Fibroblast of mammary gland (primary cell): ENCODE results near the gene ENGASE.

Experiments
- DNase-seq: peaks from one replicate; pipeline ENCODE4 v3.0.0-alpha.2; 2010; ENCODE audit warnings: low read depth
- H3K4me3 ChIP-seq: 2 replicates; pipeline ENCODE4 v1.5.1; 2011; ENCODE audit warnings: low read depth, mild to moderate bottlenecking, low read length, moderate library complexity; ENCODE audit not compliant: control insufficient read depth
- TF ChIP-seq, protein P1 (sequence below): conservative IDR thresholded peaks from 2 replicates; pipeline ENCODE4 v1.5.1; 2011; ENCODE audit warnings: low read depth, low read length, inconsistent platforms; ENCODE audit not compliant: control insufficient read depth, insufficient read depth

Gene ENGASE

DNA sequence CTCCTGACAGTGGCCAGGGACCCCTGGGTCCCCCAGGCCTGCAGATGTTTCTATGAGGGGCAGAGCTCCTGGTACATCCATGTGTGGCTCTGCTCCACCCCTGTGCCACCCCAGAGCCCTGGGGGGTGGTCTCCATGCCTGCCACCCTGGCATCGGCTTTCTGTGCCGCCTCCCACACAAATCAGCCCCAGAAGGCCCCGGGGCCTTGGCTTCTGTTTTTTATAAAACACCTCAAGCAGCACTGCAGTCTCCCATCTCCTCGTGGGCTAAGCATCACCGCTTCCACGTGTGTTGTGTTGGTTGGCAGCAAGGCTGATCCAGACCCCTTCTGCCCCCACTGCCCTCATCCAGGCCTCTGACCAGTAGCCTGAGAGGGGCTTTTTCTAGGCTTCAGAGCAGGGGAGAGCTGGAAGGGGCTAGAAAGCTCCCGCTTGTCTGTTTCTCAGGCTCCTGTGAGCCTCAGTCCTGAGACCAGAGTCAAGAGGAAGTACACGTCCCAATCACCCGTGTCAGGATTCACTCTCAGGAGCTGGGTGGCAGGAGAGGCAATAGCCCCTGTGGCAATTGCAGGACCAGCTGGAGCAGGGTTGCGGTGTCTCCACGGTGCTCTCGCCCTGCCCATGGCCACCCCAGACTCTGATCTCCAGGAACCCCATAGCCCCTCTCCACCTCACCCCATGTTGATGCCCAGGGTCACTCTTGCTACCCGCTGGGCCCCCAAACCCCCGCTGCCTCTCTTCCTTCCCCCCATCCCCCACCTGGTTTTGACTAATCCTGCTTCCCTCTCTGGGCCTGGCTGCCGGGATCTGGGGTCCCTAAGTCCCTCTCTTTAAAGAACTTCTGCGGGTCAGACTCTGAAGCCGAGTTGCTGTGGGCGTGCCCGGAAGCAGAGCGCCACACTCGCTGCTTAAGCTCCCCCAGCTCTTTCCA is 25.5 kb upstream of the ENGASE start:
- TF ChIP-seq, protein P1, sequence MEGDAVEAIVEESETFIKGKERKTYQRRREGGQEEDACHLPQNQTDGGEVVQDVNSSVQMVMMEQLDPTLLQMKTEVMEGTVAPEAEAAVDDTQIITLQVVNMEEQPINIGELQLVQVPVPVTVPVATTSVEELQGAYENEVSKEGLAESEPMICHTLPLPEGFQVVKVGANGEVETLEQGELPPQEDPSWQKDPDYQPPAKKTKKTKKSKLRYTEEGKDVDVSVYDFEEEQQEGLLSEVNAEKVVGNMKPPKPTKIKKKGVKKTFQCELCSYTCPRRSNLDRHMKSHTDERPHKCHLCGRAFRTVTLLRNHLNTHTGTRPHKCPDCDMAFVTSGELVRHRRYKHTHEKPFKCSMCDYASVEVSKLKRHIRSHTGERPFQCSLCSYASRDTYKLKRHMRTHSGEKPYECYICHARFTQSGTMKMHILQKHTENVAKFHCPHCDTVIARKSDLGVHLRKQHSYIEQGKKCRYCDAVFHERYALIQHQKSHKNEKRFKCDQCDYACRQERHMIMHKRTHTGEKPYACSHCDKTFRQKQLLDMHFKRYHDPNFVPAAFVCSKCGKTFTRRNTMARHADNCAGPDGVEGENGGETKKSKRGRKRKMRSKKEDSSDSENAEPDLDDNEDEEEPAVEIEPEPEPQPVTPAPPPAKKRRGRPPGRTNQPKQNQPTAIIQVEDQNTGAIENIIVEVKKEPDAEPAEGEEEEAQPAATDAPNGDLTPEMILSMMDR: no peak
- DNase-seq: no peak
- no peak overlapping the region for H3K4me3 ChIP-seq

DNA sequence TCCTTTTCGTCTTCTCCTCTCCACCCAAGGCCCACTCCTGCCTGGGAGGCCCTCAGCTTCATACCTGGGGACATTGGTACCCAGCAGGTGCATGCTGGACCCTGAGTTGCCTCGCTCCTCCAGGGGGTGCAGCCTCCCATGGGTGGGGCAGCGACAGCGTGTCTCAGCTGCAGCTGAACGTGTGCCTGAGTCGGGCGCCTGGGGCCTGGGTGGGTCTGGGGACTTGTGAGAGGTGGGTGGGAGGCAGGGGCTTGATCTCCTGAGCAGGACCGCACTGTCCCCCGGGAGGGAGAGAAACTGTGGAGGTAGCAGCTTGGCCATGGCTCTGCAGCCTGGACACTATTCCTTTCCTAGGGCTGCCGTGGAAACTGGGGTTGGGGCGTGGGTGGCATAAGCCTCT is 24.8 kb upstream of the ENGASE start:
- DNase-seq: no peak
- no peak overlapping the region for H3K4me3 ChIP-seq
- TF ChIP-seq, protein P1: no peak

DNA sequence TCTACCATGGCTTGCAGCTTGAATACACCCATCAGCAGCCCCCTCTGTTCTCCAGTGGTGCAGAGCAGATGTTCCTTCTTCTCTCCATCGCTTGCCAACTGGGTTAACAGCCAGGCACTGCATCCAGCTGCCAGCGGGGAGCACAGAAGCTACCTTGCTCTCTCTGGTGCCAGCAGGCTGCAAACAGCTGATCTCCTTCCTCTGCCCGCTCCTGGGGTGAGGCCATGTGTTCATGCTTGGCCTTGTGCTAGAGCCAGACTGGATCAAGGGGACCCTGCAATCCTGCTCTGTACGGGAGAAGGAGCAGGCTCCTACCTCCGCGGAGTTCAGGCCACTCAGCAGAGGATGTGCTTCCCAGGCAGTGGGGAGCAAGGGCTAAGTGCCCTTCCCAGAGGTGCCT is 24.1 kb upstream of the ENGASE start:
- no peak overlapping the region for H3K4me3 ChIP-seq
- no peak for DNase-seq
- TF ChIP-seq, protein P1: no peak

DNA sequence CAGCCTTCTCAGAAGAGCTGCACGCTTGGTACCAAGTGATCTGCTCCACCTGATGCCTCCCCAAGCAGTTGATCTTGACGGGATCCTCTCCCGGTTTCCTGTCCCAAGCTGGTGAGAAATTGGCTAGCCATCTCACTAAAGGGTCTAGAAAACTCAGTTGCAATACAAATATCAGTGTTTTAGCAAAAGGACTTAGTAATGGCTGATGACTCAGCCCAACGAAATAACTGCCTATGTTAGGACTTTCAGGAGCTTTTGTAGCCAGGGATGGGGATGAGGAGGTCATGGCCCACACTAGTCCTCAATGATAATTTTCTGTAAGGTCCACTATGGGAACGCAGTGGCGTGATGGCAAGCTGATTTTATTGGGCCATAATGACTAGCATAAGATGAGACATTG is 23.3 kb upstream of the ENGASE start:
- TF ChIP-seq, protein P1: no peak
- H3K4me3 ChIP-seq: no peak overlapping the region
- peak; percentile 34 for DNase-seq

DNA sequence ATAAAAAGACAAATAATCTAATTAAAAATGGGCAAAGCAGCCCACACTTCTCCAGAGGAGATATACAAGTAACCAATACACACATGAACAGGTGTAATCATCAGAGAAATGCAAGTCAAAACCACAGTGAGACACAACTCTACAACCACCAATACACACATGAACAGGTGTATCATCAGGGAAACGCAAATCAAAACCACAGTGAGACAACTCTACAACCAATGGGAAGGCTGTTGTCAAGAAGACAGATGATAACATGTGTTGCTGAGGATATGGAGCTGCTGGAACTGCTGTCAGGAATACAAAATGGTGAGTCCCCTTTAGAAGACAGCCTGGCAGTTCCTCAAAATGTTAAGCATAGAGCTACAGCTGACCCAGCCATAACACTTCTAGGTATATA is 22.5 kb upstream of the ENGASE start:
- DNase-seq: no peak
- TF ChIP-seq, protein P1: no peak
- H3K4me3 ChIP-seq: no peak overlapping the region

DNA sequence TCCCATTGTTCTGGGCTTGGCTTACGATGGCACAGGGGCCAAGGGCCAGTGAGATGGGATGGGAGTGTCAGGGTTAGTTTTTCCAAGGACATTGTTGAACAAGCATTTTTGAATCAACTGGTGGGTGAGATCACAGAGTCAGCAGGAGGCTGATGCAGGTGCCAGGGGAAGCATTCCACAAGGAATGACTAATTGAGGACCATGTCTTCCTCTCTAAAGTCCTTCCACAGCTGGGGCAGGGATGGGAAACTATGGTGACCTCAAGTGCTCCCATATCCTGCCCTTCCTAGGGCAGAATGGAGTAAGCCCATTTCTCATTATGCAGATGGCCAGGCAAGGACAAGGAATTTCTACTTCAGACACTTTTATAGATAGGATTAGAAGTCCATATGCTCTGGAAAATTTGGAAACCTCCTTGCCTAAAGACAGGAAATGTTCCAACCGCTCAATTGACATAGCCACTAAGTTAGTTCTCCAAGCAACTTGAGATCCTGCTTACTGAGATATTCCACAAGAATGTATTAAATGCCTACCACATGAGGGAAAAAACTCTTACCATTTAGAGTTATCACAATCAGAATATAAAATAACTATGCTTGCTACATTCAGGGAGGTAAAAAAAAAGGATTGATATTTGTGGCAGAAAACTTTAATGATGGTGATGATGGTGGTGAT is 21.2 kb upstream of the ENGASE start:
- H3K4me3 ChIP-seq: no peak overlapping the region
- DNase-seq: peak; percentile 56
- TF ChIP-seq, protein P1: no peak
